Iris pigment epithelial cell (primary cell): ENCODE measurements around the gene HSFX3.
"Not testable (repeated sequence)": the region's sequence is repeated elsewhere in the genome, so short reads cannot be mapped to it uniquely, and the experiment has no call there.

Experiments used
- DNase-seq: peaks from one replicate; pipeline ENCODE4 v3.0.0-alpha.2; 2011; ENCODE audit warnings: low read depth

Gene HSFX3

DNA sequence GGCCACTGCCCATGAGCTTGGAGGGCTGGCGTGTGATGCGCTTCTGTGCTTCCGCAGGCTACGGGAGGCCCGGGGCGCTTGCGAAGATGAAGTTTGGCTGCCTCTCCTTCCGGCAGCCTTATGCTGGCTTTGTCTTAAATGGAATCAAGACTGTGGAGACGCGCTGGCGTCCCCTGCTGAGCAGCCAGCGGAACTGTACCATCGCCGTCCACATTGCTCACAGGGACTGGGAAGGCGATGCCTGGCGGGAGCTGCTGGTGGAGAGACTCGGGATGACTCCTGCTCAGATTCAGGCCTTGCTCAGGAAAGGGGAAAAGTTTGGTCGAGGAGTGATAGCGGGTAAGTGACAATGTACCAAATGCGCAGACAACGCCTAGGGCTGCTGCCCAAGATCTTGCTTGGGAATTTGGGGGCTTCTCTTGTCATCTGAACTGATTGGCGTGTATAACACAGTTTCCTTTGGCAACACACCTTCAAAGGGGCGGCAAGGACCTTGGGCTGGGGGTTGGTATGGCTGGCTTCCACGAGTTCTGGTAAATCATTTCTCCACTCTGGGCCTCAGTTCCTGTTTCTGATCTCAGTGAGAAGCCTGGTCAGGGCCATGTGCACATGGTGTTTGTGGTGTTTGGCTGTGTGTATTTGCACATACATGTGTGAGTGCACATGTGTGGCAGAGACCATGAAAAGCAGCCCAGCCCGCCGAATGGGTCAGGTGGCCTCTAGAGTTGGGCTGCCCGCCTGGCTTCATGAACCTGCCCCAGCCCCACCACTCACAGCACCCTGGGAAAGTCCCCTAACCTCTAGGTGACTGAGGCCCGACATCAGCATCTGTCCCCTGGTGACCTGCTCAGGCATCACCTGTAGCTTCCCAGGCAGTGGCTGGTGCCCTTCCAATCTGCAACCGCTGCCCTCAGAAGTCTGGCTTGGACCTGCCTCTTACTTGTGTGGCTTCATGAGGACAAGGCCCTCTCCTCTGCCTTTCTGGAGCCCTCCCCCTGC lies 3.9 kb downstream of the HSFX3 start:
- peak; percentile 7 for DNase-seq

DNA sequence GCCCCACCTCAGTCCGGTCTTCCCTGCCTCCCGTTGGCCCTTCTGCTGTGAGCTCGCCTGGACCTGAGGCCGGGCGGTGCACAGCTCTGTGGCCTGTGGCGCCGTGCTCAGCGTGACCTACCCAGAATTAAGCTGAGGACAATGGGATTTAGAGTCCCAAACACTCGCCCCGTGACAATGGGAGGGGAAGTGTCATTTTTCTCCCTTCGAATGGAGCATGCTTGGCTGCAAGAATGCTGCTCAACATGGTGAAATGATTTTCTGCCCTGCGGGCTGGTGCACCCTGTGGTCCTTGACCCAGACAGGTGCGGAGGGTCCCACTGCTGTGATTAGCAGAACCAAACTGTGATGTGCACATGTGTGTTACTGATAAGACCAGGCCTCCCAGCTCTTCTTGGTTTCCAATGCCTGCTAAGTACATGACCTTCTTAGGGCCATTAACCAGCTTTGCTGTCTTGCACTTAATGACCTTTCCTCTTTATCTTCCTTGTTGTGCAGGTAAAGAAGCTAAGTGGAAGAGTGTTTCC lies 8.1 kb downstream of the HSFX3 start:
- peak; percentile 21 for DNase-seq

DNA sequence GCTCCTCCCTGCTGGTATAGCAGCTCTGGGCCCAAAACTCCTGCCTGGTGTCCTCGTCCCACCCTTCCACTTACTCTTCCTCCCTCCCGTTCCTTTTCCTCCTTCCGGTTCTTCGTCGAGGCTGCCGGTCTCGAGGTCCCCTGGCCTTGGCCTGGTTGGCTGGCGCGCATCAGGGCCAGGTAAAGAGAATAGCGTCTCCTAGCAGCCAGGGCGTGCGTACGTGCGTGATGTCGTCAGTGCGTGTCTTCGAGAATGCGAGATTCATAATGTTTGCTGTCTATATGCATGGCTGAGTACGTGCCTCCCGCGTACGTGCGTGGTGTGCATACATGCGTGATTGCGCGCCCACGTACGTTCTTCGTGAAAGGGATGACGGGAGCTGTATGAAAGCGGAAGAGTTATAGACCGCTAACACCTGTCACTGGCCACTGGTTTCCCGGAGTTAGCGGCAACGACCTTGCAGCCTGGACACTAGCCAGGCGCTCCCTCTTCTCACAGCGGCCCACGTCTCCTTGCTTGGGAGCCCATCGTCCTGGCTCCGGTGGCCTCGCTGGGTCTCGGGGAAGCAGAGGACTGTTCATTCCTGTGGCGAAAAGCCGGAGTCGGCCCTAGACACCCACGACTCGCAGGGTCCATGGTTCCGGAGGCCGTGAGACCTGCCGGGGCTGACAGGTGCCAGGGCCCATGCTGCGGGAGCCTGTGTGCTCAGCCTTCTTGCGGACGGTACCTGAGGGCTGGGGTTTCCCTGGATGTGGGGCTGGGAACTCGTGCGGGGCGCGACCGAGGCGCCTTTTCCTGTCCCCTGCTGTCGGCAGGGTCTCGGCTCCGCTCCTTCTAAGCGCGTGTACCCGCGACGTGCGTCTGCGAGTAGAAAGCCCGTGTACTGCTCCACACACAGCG lies 8.9 kb downstream of the HSFX3 start, which contains the start of gene EOLA1:
Gene EOLA1 (plus strand): TSS at position 392 of the 900 bp plus-strand sequence. CDS start 4,619 bp downstream, outside the sequence.
- peak; percentile 97 for DNase-seq

DNA sequence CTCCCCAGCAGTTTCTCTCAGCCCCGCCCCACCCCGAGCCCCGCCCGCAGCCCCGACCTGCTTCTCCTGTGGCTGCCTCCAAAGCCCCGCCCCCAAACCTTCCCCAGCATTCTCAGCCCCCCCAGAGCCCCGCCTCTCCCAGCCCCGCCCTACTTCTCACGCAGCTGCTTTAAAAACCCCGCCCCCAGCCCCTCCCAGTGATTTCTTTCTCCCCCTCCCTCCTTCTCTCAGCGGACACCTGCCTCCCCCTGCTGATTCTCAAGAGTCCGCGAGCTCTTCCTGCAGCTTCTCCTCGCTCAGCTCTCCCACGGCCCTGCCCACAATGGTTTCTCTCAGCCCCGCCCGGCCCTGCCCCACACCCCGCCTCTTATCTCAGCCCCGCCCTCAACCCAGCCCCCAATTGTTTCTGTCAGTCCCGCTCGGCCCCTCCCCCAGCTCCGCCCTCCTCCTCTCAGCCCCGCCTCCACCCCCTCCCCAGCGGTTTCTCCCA lies 9.5 kb downstream of the HSFX3 start:
- DNase-seq, result peak; percentile 85

DNA sequence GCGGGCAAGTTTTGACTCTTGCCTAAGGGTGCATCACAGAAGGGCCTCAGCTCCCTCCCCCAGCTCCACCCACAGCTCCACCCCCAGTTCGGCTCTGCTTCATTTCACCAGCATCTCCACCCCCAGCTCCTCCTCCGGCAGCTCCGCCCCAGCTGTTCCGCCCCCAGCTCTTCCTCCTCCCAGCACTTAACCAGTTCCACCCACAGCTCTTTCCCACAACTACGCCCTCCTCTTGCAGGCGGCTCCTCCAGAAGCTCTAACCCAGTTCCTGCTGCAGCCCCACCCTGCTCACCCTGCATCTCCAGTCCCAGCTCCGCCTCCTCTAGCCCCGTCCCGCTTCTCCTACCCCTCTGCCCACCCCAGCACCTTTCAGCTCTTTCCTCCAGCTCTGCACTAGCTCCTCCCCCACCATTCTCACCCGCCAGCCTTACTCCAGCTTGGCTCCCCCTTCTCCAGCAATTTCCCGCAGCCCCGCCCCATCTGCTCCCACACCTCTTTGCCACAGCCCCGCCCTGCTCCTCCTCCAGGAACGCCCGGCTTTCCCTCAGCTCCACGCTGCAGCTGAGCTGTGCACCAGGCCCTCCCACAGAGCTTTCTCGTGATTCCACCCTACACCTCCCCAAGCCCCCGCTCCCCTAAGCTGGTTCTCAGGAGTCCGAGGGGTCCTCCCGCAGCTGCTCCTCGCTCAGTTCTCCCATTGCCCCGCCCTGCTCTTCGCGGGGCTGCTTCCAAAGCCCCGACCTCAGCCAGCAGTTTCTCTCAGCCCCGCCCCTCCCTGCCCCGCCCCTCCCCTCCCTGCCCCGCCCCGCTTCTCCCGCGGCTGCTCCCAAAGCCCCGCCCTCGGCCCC lies 10.2 kb downstream of the HSFX3 start:
- DNase-seq, result peak; percentile 95

DNA sequence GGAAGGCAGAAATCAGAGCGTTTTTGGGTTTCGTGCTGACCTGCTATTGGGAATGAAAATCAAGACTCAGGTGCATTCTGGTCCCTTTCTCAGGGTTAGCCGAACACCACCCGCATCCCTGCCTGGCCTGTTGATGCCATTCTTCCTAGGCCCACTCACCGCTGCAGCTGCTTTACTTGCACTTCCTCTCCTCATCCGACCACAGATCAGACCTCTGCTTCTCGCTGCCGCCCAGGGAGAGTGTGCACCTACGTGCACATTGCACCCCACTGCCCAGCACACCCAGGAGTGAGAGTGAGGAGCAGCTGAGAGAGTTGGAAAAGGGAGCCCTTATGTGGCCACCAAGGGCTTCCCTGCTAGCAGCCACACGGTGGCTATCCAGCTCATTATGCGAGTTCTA lies 12.2 kb downstream of the HSFX3 start:
- not testable (repeated sequence) for DNase-seq

DNA sequence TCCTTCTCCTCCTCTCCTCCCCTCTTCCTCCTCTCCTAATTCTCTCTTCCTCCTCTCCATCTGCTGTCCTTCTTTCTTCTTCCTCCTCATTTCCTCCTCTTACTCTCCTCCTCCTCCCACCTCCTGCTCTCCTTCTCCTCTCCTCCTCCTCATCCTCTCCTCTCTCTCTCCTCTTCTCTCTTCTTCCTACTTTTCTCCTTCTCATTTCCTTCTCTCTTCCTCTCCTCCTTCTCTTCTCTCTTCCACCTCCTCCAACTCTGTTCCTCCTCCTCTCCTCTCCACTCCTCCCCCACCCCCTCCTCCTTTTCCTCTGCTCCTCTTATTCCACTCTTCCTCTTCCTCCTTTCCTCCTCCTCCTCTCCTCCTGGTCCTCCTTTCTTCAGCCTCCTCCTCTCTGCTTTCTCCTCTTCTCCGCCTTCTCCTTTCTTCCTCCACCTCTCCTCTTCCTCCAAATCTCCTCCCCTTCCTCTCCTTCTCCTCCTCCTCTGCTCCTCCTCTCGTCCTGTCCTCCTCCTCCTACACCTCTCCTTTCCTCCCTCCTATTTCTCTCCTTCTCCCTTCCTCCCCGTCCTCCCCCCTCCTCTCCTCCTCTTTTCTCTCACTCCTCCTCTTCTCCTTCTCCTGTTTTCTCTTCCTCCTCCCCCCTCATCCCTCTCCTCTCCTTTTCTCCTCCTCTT lies 14.7 kb downstream of the HSFX3 start:
- DNase-seq, result not testable (repeated sequence)

DNA sequence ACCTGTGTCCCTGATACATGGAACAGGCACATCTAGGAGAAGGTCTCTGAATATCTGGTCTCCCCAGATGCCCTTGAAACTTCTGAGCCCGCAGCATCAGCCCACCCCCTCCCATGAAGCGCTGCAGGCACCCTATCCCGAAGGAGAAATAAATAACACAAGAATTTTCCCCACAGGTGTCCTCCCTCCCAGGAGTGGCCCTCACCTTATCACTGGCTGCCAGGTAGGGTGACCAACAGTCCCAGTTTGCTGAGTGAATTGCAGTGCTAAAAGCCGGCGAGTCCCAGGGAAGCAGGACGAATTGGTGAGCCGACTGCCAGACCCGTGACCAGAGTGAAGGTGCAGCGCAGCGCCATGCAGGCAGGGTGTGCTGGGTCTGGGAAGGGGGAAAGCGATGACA lies 15.7 kb downstream of the HSFX3 start:
- not testable (repeated sequence) for DNase-seq

DNA sequence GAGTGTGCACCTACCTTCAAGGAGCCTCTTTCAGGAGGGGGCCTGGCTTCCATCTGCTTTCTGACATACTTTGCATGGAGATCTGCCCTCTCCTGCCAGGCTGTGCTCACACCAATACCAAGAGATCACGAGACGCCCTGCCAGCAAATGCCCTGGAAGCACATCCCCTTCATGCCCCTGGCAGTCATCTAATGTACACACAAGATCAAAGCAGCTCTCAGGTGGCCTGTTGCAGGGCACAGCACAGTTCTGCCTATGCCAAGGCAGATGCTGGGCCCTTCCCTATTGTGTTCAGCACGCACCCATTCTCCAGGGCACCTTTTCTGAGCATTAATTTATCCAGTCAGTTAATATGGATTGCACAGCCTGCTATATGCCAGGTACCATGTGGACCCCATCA lies 16.9 kb downstream of the HSFX3 start:
- not testable (repeated sequence) for DNase-seq

DNA sequence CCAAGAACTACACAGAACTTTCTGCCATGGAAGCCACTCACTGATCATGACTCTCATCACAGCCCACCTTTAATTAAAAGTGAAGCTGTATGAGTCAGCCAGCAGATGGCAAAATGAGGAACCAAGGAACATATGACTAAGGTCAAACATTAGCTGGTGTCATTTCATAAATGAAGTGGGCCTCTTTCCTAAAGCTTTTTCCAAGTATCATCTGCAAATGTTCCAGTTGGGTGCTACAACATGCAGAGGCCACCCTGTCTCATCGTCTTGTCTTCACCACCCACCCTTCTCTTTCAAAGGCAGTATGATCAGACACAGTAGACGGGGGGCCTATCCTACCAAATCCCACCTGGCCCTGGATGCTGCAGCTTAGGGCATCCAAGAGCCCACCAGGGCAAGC lies 18.1 kb downstream of the HSFX3 start:
- no peak for DNase-seq

DNA sequence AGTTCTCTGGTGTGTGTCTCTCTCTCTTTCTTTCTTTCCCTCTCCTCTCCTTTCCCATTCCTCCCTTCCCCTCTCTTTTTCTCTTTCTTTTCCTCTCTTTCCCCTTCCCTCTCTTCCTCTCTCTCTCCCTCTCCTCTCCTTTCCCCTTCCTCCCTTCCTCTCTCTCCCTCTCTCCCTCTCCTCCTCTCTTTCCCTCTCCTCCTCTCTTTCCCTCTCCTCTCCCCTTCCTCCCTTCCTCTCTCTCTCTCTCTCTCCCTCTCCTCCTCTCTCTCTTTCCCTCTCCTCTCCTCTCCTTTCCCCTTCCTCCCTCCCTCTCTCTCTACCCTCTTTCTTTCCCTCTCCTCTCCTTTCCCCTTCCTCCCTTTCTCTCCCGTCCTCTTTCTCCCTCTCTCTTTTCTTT lies 21.3 kb downstream of the HSFX3 start:
- DNase-seq, result no peak

DNA sequence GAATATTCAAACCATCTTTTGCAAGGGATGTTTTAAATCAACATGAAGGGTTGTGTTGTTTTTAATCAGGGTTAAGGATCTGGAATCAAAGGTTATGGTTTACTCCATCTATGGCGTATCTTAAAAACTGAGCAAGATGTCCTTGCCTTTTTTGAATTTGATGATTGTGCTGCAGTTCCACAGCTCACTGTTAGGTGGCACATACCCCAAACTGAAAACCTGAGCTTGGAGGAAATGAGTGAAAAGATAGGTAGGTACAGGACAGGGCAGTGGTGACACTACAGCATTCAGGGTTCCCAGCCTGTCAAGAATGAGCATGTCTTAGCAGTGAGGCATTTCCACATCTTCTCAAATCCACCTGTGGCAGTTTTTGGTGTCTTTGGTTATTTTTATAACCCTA lies 22.0 kb downstream of the HSFX3 start:
- DNase-seq, result peak; percentile 34

DNA sequence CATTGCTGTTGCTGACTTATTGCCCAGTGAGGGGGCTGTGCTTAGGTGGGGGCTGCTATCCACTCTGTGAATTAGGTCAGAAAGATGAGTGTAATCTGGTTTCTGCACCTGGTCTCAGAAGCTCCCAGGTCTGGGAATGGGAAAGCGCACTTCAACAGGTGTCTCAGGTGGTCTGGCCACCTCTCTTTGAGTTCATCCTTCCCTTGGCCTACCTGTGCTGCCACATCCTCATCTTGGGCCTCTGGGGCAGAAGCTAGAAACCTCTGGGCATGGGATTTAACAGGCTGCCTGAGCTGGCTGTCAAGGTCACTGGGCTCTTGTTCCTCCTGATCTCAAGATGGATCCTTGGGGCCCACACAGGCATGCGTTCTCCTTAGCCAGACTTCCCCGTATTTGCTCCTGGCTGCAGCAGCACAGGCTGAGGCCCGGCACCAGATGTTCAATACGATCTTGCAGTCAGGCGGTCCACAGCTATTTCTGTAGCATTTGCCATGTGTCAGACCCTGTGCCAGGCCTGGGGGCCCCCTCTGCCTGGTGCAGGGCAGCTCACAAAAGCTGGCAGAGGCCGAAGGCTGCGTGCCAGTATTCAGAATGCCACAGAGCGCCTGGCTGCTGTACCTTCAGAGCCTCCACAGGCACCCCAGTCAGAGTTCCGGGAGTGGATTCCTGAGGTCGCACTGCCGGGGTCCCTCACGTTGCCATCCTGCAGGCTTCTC lies 23.2 kb downstream of the HSFX3 start:
- DNase-seq, result not testable (repeated sequence)

DNA sequence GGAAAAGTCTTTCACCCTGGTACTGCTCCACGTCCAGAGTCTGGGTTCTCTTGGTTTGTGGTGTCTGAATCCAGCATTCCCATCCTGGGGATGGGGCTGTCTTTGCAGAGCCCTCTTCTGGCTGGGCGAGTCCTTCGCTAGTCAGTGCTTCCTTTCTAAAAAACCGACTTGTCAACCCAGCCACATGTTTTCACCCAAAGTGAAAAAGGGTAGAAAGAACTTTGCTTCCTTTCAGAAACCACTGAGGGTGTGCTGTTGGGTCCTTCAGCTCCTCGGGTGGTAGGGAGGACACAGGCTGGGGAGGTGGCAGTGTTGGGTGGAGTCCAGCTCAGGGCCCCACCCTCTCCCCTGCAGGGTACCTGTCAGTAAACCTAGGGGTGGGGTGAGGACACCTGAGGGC lies 23.8 kb downstream of the HSFX3 start:
- DNase-seq, result not testable (repeated sequence)

DNA sequence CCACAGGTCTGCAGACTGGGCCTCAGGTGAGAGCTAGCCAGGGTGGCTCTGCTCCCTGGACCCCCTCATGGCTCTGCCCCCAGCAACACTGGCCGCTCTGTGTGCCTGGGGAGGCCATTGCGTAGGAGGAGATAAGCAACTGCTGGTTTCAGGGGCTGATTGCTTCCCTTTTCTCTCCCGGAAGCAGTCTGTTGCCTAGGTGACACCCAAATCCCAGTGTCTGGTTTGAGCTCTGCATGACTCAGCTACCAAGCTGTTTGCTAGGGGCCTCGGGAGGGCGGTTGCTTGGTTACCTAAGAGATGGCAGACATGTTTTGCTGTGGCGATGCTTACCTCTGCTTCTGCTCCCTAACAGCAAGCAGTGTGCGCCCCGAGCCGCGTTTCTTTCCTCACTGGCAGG lies 24.3 kb downstream of the HSFX3 start:
- peak; percentile 69 for DNase-seq

DNA sequence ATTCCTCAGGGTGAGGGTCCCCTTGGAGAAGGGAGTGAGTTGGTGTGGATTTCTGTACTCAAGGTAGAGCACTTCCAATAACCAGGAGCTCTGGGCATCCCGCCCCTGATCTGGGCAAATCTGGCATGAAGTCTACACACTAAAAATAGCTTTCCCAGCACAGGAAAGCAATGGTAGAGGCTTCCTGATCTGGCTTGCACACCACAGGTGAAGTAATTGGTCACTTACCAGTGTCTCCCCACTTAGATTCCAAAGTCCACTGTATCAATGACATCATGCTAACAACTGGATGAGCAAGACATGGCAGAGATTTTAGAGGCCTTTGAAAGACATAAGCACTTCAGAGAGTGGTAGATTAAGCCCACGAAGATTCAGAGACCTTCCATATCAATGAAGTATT lies 26.8 kb downstream of the HSFX3 start:
- no peak for DNase-seq

DNA sequence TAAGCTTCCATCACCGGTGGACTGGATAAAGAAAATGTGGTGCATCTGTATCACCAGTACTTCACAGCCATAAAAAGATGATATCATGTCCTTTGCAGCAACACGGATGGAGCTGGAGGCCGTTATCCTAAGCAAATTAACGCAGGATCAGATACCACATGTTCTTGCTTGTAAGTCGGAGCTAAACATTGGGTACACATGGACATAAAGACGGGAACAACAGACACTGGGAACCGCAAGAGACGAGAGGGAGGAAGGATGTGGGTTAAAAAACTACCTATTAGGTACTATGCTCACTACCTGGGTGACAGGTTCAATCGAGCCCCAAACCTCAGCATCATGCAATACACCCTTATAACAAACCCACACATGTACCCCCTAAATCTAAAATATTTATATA lies 28.3 kb downstream of the HSFX3 start:
- DNase-seq, result no peak

DNA sequence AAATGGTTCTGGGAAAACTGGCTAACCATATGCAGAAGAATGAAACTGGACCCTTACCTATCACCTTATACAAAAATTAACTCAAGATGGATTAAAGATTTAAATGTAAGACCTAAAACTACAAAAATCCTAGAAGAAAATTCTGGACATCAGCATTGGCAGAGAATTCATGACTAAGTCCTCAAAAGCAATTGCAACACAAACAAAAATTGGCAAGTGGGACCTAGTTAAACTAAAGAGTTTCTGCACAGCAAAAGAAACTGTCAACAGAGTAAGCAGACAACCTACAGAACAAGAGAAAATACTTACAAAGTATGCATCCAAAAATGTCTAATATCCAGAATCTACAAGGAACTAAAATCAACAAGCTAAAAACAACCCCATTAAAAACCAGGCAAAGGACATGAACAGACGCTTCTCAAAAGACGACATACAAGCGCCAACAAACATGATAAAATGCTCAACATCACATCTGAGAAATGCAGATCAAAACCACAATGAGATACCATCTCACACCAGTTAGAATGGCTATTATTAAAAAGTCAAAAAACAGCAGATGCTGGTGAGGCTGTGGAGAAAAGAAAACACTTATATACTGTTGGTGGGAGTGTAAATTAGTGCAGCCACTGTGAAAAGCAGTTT lies 29.0 kb downstream of the HSFX3 start:
- DNase-seq, result not testable (repeated sequence)

DNA sequence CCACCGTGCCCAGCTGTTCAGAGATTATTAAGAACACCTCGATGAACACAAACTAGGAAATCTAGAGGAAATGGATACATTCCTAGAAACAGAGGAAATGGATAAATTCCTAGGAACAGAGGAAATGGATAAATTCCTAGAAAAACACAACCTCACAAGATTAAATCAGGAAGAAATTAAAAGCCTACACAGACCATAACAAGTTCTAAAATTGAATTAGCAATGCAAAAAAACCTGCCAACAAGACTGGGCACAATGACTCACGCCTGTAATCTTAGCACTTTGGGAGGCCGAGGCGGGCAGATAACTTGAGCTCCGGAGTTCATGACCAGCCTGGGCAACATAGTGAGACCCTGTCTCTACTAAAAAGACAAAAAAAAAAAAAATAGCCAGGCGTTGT lies 31.5 kb downstream of the HSFX3 start:
- no peak for DNase-seq
